Osteoblast (primary cell): ENCODE results near the gene SIKE1. TPM values are rescaled to one million over a fixed set of nuclear protein-coding genes. Genes with fewer than 3 reads are reported as not detected.
A peak's percentile ranks its signal among the peaks of the same experiment; 100 is the strongest.
"Not testable (repeated sequence)": the region's sequence is repeated elsewhere in the genome, so short reads cannot be mapped to it uniquely, and the experiment has no call there.

ENCODE experiments used
- DNase-seq: peaks from one replicate; pipeline ENCODE4 v3.0.0; 2011; ENCODE audit warnings: low spot score, mixed read lengths; ENCODE audit not compliant: insufficient read length; ENCODE audit errors: missing footprints
- H2AFZ ChIP-seq: 2 replicates; pipeline ENCODE4 v1.6.0; 2011; ENCODE audit warnings: mild to moderate bottlenecking, low read length
- H3K27ac ChIP-seq: 2 replicates; pipeline ENCODE4 v1.5.1; 2011; ENCODE audit warnings: mild to moderate bottlenecking, low read depth, low read length, moderate library complexity
- H3K27me3 ChIP-seq: 2 replicates; pipeline ENCODE4 v1.6.0; 2012; ENCODE audit warnings: mild to moderate bottlenecking, control low read depth, inconsistent platforms, low read length, moderate library complexity; ENCODE audit not compliant: insufficient read depth
- H3K36me3 ChIP-seq: 2 replicates; pipeline ENCODE4 v1.5.1; 2011; ENCODE audit warnings: mild to moderate bottlenecking, low read length, control low read depth, moderate library complexity; ENCODE audit not compliant: insufficient read depth
- H3K4me1 ChIP-seq: 2 replicates; pipeline ENCODE4 v1.5.1; 2011; ENCODE audit warnings: mild to moderate bottlenecking, low read length, control low read depth, moderate library complexity; ENCODE audit not compliant: insufficient read depth
- H3K4me2 ChIP-seq: 2 replicates; pipeline ENCODE4 v1.6.0; 2011; ENCODE audit warnings: mild to moderate bottlenecking, low read length; ENCODE audit not compliant: insufficient read depth
- H3K4me3 ChIP-seq: fragments of 200-600 bp; sonication (generic); 3 replicates; pipeline ENCODE4 v1.5.1; 2012; ENCODE audit warnings: mild to moderate bottlenecking, low read length, inconsistent platforms; ENCODE audit not compliant: insufficient read depth
- H3K79me2 ChIP-seq: 2 replicates; pipeline ENCODE4 v1.6.0; 2012; ENCODE audit warnings: mild to moderate bottlenecking, low read length, control low read depth, inconsistent platforms; ENCODE audit not compliant: insufficient read depth
- H3K9me3 ChIP-seq: 2 replicates; pipeline ENCODE4 v1.5.1; 2011; ENCODE audit warnings: low read depth, low read length, control low read depth
- H4K20me1 ChIP-seq: 2 replicates; pipeline ENCODE4 v1.6.0; 2012; ENCODE audit warnings: mild to moderate bottlenecking, low read length, control low read depth; ENCODE audit not compliant: insufficient read depth
- total RNA-seq: library from RNA; depleted of rRNA; stranded (reverse); fragments of >200 nt; gene quantifications from 2 replicates; pipeline ENCODE4 v1.2.3, GENCODE V29; 2012
- TF ChIP-seq, protein P1 (sequence below): IDR thresholded peaks from 2 replicates; pipeline ENCODE4 v1.5.1; 2011; ENCODE audit warnings: mild to moderate bottlenecking, low read depth, low read length, moderate library complexity; ENCODE audit errors: extremely low read depth

Gene SIKE1
- total RNA-seq, 1 donor: 52.5 TPM

DNA sequence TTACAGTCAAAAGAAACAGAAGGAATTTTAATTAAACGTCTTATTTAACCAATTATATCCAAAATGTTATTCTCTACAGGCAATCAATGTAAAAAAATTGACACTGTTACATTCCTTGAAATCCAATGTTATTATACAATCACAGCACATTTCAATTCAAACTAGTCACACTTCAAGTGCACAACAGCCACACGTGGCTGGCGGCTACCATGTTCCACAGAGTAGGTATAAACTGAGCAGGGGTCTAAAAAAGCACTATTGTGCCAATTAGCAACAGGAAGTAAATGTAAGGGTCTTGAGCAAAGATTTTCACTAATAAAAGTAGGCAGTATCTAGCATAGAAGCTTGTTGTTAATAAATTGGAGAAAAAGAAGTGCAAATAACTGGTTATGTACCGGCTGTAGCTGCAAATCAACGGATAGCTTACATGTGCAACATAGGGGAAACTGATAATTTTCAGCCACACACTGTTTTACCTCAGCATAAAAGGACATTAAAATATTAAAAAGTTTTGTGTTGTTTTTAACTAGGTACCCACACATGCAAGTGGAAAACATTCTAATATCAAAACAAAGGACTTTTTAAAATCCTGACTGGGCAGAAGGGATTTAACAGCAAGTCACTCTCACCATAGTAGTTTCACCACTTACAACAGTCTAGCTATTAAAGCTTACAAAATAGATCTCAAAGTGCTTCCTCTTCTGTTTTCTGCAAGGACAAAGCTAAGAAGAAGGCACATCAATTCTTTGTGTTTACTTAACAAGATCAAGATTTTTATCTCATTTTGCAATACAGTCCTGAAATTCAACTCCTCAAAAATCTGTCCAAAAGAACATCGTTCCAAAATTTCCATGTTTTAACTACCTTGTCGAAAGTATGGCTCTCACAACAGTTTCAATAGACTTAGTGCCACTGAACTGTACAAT lies 25.2 kb downstream of the SIKE1 start:
- Histone ChIP-seq H3K4me3 (peak overlapping the region; percentile 97), H3K4me1 (peaks cover 31% of the 10 kb centered on the region), H3K4me2 (peak overlapping the region; percentile 95), H3K36me3 (no peaks in the 10 kb centered on the region), H3K27ac (peak overlapping the region; percentile 100), H3K79me2 (peaks cover 75% of the 10 kb centered on the region), H3K9me3 (no peaks in the 10 kb centered on the region), H2AFZ (no peak overlapping the region), H4K20me1 (peaks cover 67% of the 10 kb centered on the region), H3K27me3 (no peaks in the 10 kb centered on the region)
- TF ChIP-seq, protein P1, sequence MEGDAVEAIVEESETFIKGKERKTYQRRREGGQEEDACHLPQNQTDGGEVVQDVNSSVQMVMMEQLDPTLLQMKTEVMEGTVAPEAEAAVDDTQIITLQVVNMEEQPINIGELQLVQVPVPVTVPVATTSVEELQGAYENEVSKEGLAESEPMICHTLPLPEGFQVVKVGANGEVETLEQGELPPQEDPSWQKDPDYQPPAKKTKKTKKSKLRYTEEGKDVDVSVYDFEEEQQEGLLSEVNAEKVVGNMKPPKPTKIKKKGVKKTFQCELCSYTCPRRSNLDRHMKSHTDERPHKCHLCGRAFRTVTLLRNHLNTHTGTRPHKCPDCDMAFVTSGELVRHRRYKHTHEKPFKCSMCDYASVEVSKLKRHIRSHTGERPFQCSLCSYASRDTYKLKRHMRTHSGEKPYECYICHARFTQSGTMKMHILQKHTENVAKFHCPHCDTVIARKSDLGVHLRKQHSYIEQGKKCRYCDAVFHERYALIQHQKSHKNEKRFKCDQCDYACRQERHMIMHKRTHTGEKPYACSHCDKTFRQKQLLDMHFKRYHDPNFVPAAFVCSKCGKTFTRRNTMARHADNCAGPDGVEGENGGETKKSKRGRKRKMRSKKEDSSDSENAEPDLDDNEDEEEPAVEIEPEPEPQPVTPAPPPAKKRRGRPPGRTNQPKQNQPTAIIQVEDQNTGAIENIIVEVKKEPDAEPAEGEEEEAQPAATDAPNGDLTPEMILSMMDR: no peak
- DNase-seq: no peak

DNA sequence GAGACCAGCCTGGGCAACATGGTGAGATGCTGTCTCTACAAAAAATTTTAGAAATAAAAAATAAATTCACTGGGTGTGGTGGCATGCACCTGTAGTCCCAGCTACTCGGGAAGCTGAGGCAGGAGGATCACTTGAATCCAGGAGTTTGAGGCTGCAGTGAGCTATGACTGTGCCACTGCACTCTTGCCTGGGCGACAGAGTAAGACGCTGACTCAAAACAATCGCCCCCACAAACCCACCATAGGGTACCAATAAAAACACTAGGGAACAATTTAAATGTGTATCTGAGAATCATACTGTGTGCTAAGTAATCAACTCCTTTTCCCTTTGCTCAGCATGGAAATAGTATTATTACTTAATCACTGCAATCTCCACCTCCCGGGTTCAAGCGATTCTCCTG lies 26.8 kb downstream of the SIKE1 start:
- peaks cover 14% of the 10 kb centered on the region for H3K36me3 ChIP-seq
- H4K20me1 ChIP-seq: peaks cover 82% of the 10 kb centered on the region
- peaks cover 91% of the 10 kb centered on the region for H3K79me2 ChIP-seq
- not testable (repeated sequence) for H3K9me3 ChIP-seq, H3K27me3 ChIP-seq, H3K4me3 ChIP-seq, H2AFZ ChIP-seq, H3K4me2 ChIP-seq, H3K27ac ChIP-seq, DNase-seq
- peaks cover 31% of the 10 kb centered on the region for H3K4me1 ChIP-seq

DNA sequence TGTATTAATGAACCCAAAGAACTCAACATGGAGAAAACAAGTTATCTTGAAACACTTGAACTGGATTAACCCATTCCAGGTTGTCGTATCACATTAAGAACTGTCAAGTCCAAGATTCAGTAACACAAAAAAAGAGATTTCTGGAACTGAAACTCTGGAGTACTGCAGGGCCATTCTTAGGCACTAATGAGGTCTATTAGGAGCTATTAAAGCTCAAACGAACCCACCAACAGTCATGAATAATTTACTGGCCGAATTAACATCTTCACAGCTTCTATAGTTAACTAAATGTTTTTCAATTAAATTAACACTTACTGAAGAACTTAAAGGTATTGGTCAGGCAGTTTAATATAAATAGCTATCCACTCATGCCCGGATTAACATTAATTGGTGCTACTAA lies 27.3 kb downstream of the SIKE1 start:
- TF ChIP-seq, protein P1: no peak

DNA sequence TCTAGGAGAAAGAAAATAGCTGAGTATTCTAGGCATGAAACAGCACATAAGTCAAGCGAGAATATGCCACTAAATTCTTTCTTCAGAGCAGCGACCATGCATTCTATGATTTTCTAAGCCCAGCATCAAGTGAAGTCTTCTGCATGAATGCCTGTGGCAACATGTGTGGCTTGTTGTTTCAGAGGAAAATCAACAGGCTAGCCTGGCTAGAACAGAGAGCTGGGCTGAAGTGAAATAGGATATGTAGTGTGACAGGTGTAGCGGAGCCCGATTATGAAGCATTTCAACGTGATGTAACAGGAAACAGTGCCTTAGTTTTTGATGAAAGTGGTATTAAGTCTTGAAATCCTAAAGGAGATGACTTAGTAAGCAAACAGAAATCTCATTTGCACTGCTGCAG lies 29.7 kb downstream of the SIKE1 start:
- no peak for DNase-seq
- Histone ChIP-seq H3K4me2 (no peak overlapping the region), H3K4me1 (peaks cover 22% of the 10 kb centered on the region)

More for the DNA sequence above, 27.3 kb downstream of the SIKE1 start:
- Histone ChIP-seq H3K27ac (no peak overlapping the region), H3K4me3 (no peak overlapping the region), H3K9me3 (no peaks in the 10 kb centered on the region), H3K27me3 (no peaks in the 10 kb centered on the region), H3K4me2 (no peak overlapping the region), H3K36me3 (peaks cover 19% of the 10 kb centered on the region), H4K20me1 (peaks cover 87% of the 10 kb centered on the region), H3K4me1 (peaks cover 26% of the 10 kb centered on the region), H2AFZ (no peak overlapping the region), H3K79me2 (peaks cover 96% of the 10 kb centered on the region)
- no peak for DNase-seq

More for the DNA sequence above, 29.7 kb downstream of the SIKE1 start:
- Histone ChIP-seq H2AFZ (no peak overlapping the region), H3K4me3 (no peak overlapping the region), H4K20me1 (peaks cover 91% of the 10 kb centered on the region), H3K9me3 (no peaks in the 10 kb centered on the region), H3K79me2 (peaks cover 100% of the 10 kb centered on the region), H3K27me3 (no peaks in the 10 kb centered on the region), H3K27ac (no peak overlapping the region), H3K36me3 (peaks cover 35% of the 10 kb centered on the region)
- TF ChIP-seq, protein P1: no peak
